GM12864 (cell line): ENCODE data around the gene YRDC.

ENCODE experiments used
- DNase-seq: peaks from one replicate; pipeline ENCODE4 v3.0.0-alpha.2; 2011; ENCODE audit warnings: low read depth
- H3K4me3 ChIP-seq: 2 replicates; pipeline ENCODE4 v1.5.1; 2011; ENCODE audit warnings: mild to moderate bottlenecking, low read depth, low read length, control low read depth
- CTCF ChIP-seq: IDR thresholded peaks from 2 replicates; pipeline ENCODE4 v1.5.1; 2011; ENCODE audit warnings: low read depth, mild to moderate bottlenecking, moderate library complexity, low read length, control low read depth, inconsistent platforms; ENCODE audit errors: missing control alignments

Gene YRDC

GRCh38 chr1:37839676-37840075 is 31.7 kb upstream of the YRDC start:
- TF ChIP-seq CTCF: no peak
- DNase-seq: no peak
- H3K4me3 ChIP-seq: no peak overlapping the region

GRCh38 chr1:37836788-37837187 is 28.8 kb upstream of the YRDC start:
- no peak overlapping the region for H3K4me3 ChIP-seq
- no peak for DNase-seq
- TF ChIP-seq CTCF: no peak

- no peak for TF ChIP-seq CTCF
- no peak for DNase-seq
- H3K4me3 ChIP-seq: no peak overlapping the region
Observed at GRCh38 chr1:37831809-37832208, 23.8 kb upstream of the YRDC start.

- TF ChIP-seq CTCF: no peak
- H3K4me3 ChIP-seq: no peak overlapping the region
- DNase-seq: no peak
Observed at GRCh38 chr1:37831109-37831508, 23.1 kb upstream of the YRDC start.

GRCh38 chr1:37828410-37829074 is 20.5 kb upstream of the YRDC start:
- no peak for TF ChIP-seq CTCF
- H3K4me3 ChIP-seq: no peak overlapping the region
- no peak for DNase-seq

- TF ChIP-seq CTCF: no peak
- no peak for DNase-seq
- no peak overlapping the region for H3K4me3 ChIP-seq
Observed at GRCh38 chr1:37825506-37825905, 17.5 kb upstream of the YRDC start.

GRCh38 chr1:37824001-37824400 is 16.0 kb upstream of the YRDC start:
- TF ChIP-seq CTCF: no peak
- DNase-seq: no peak
- H3K4me3 ChIP-seq: no peak overlapping the region
